Vagina (tissue), 2 donors: ENCODE measurements around the gene MYCBPAP. TPM values are rescaled to one million over a fixed set of nuclear protein-coding genes. Genes with fewer than 3 reads are reported as not detected.
A peak's percentile ranks its signal among the peaks of the same experiment; 100 is the strongest.

Source experiments
- DNase-seq, 2 donors: peaks; one replicate each; pipeline ENCODE4 v3.0.0-alpha.2; 2017; ENCODE audit errors: extremely low spot score in 2 of 2
- H3K27ac ChIP-seq: fragments of 200-600 bp; sonication (generic); one replicate; pipeline ENCODE4 v1.5.1; 2019
- H3K27me3 ChIP-seq: fragments of 200-600 bp; sonication (generic); one replicate; pipeline ENCODE4 v1.5.1; 2019
- H3K36me3 ChIP-seq, 2 donors: fragments of 200-600 bp; sonication (generic); one replicate each; pipeline ENCODE4 v1.5.1; 2017 to 2019
- H3K4me1 ChIP-seq: fragments of 200-600 bp; sonication (generic); one replicate; pipeline ENCODE4 v1.5.1; 2019
- H3K4me3 ChIP-seq, 2 donors: fragments of 200-600 bp; sonication (generic); 1 replicate in 1 of 2; 2 replicates in 1 of 2; pipeline ENCODE4 v1.5.1; 2016 to 2019
- H3K9me3 ChIP-seq: fragments of 200-600 bp; sonication (generic); one replicate; pipeline ENCODE4 v1.5.1; 2019
- POLR2A ChIP-seq, 2 donors: fragments of 450-650 bp; IDR thresholded peaks; one replicate each; pipeline ENCODE4 v1.6.1; 2017; ENCODE audit warnings: antibody characterized with exemption in 2 of 2, mild to moderate bottlenecking in 2 of 2, moderate library complexity in 2 of 2
- POLR2AphosphoS5 ChIP-seq, 2 donors: sonication (generic); formaldehyde crosslinking; IDR thresholded peaks; one replicate each; pipeline ENCODE4 v1.9.0; 2017; ENCODE audit warnings: antibody characterized with exemption in 2 of 2, mild to moderate bottlenecking in 2 of 2, low read depth in 1 of 2; ENCODE audit not compliant: insufficient read depth in 1 of 2
- intact Hi-C: fragments of 100-400 bp; cut with DNase I; formaldehyde crosslinking; loops from one replicate; pipeline ENCODE4 v1.15.1; 2023
- total RNA-seq: library from RNA; depleted of rRNA; stranded (reverse); fragments of >200 nt; gene quantifications from one replicate; pipeline ENCODE4 v1.2.3, GENCODE V29; 2016
- TF ChIP-seq, protein P1 (sequence below), 3 experiments: fragments of 450-650 bp in 2 of 3; fragments of 200-600 bp in 1 of 3; sonication (generic) in 1 of 3; IDR thresholded peaks; one replicate each; pipeline ENCODE4 v1.5.1; 2017 to 2019; ENCODE audit warnings: antibody characterized with exemption in 3 of 3, mild to moderate bottlenecking in 2 of 3, moderate library complexity in 2 of 3

The MYCBPAP gene
- total RNA-seq, 1 donor from 2014 or later, result not detected

DNA sequence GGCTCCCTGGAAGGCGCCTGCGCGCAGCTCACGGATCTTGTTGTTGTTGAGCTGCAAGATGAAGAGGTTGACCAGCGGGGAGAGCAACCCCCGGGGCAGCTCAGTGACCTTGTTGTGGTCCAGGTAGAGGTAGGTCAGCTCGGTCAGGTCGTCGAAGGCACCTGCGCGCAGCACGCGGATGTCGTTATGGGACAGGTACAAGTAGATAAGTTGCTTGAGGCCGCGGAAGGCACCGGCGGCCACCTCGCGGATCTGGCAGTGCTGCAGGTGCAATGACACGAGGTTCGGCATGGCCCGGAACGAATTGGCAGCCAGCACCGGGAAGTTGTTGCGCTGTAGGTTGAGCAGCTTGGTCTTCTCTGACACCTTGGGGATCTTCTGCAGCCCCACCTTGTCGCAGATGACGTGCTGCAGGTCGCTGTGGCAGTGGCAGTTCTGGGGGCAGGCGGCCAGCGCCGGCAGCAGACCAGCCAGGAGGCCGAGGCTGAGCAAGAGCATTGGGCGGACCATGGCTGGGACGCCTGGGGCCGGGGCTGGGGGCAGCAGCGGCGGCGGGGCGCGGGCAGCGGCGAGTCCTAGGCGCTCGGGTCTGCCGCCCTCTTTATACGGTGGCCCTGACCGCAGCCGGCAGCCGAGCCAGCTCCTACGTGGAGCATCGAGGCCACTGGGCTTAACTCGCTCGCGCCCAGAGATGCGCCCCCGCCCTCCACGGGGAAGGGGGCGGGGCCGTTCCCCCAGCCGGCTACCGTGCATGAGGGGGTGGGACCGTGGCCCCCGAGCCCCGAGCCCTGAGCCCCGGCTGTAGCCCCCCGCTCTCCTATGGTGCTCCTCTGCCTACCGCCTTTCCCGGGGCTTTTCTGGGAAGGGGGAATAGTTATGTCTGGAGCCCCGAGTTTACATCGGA lies 39.7 kb upstream of the MYCBPAP start, which contains the start of gene CHAD:
TSS of gene CHAD (minus strand) at position 577 of the 904 bp plus-strand sequence. CDS start at position 510, 67 bp downstream.
- peaks cover 39% of the 10 kb centered on the region for H3K4me1 ChIP-seq
- peak within 1 kb of the TSS; percentile 27 for H3K27ac ChIP-seq
- peak within 1 kb of the TSS; percentile 43 to 45 for H3K4me3 ChIP-seq
- intact Hi-C loops, result no loop called here
- DNase-seq, result peak in 1 of 2 donors; percentile 86
- TF ChIP-seq POLR2A (IDR thresholded peaks at IDR 0.05), result no peak
- TF ChIP-seq, protein P1, sequence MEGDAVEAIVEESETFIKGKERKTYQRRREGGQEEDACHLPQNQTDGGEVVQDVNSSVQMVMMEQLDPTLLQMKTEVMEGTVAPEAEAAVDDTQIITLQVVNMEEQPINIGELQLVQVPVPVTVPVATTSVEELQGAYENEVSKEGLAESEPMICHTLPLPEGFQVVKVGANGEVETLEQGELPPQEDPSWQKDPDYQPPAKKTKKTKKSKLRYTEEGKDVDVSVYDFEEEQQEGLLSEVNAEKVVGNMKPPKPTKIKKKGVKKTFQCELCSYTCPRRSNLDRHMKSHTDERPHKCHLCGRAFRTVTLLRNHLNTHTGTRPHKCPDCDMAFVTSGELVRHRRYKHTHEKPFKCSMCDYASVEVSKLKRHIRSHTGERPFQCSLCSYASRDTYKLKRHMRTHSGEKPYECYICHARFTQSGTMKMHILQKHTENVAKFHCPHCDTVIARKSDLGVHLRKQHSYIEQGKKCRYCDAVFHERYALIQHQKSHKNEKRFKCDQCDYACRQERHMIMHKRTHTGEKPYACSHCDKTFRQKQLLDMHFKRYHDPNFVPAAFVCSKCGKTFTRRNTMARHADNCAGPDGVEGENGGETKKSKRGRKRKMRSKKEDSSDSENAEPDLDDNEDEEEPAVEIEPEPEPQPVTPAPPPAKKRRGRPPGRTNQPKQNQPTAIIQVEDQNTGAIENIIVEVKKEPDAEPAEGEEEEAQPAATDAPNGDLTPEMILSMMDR (IDR thresholded peaks at IDR 0.05), result no peak
- no peak for TF ChIP-seq POLR2AphosphoS5 (IDR thresholded peaks at IDR 0.05; ENCODE audit: insufficient read depth in 1 of 2, low read depth in 1 of 2)
- H3K9me3 ChIP-seq, result no peaks in the 10 kb centered on the region
- H3K36me3 ChIP-seq, result peaks cover 0 to 8% of the 10 kb centered on the region in 2 donors
- no peaks in the 10 kb centered on the region for H3K27me3 ChIP-seq

DNA sequence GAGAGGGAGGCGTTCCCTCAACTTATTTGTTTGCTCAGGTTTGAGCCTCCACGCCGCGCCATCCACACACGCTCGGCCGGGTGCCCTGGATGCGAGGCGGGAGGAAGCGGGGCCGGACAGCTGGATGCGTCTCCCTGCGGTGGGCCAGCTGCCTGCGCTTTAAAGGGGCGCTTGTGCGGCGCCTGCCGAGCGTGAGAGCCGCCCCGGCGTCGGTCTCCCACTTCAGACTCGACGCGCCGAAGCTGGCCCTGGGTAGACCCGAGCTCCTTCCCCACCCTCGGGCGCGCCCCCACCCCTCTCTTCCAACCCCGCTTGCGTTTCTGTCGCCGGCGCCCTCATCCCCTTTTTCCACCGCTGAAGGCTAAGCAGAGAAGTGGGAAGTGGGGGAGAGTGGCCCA lies 39.0 kb upstream of the MYCBPAP start:
- no peaks in the 10 kb centered on the region for H3K9me3 ChIP-seq
- H3K4me1 ChIP-seq, result peaks cover 39% of the 10 kb centered on the region
- intact Hi-C loops, result no loop called here
- no peak for DNase-seq
- H3K27me3 ChIP-seq, result no peaks in the 10 kb centered on the region
- peak overlapping the region; percentile 27 for H3K27ac ChIP-seq
- peak overlapping the region; percentile 43 to 45 for H3K4me3 ChIP-seq
- TF ChIP-seq, protein P1 (IDR thresholded peaks at IDR 0.05), result no peak
- TF ChIP-seq POLR2AphosphoS5 (IDR thresholded peaks at IDR 0.05; ENCODE audit: insufficient read depth in 1 of 2, low read depth in 1 of 2) (no peak), POLR2A (IDR thresholded peaks at IDR 0.05) (no peak)
- H3K36me3 ChIP-seq, result peaks cover 0 to 8% of the 10 kb centered on the region in 2 donors

- Histone ChIP-seq H3K9me3 (no peaks in the 10 kb centered on the region), H3K27me3 (no peaks in the 10 kb centered on the region), H3K36me3 (peaks cover 0 to 8% of the 10 kb centered on the region in 2 donors), H3K4me1 (peaks cover 39% of the 10 kb centered on the region), H3K27ac (no peak overlapping the region), H3K4me3 (peak overlapping the region in 1 of 2 donors; percentile 43)
- intact Hi-C loops, result loop anchor here (10.0 kb wide), 1 partner anchor 115 kb away; no protein-coding TSS in a partner anchor
- DNase-seq, result no peak
- no peak for TF ChIP-seq POLR2AphosphoS5 (IDR thresholded peaks at IDR 0.05; ENCODE audit: insufficient read depth in 1 of 2, low read depth in 1 of 2)
Measured at GRCh38 chr17:50469671-50470305, 38.5 kb upstream of the MYCBPAP start.

- intact Hi-C loops, result loop anchor here (10.0 kb wide), 1 partner anchor 116 kb away; no protein-coding TSS in a partner anchor
- Histone ChIP-seq H3K4me3 (no peak overlapping the region), H3K9me3 (no peaks in the 10 kb centered on the region), H3K27me3 (no peaks in the 10 kb centered on the region), H3K27ac (no peak overlapping the region), H3K4me1 (peaks cover 39% of the 10 kb centered on the region), H3K36me3 (peaks cover 0 to 8% of the 10 kb centered on the region in 2 donors)
- DNase-seq, result peak in 1 of 2 donors; percentile 87
- TF ChIP-seq POLR2AphosphoS5 (IDR thresholded peaks at IDR 0.05; ENCODE audit: insufficient read depth in 1 of 2, low read depth in 1 of 2), result no peak
- TF ChIP-seq, protein P1 (IDR thresholded peaks at IDR 0.05), result no peak
- TF ChIP-seq POLR2A (IDR thresholded peaks at IDR 0.05), result no peak
Measured at GRCh38 chr17:50470426-50470825, 37.8 kb upstream of the MYCBPAP start.
